Endothelial cell of umbilical vein (primary cell): ENCODE results near the gene MAS1L. TPM values are rescaled to one million over a fixed set of nuclear protein-coding genes. Genes with fewer than 3 reads are reported as not detected.

Source experiments
- BruUV-seq: library from RNA; stranded (reverse); fragments of 400-500 nt; replicated peaks from 2 replicates; lab custom pipeline; 2021; lab: Mats Ljungman, UMichigan
- CTCF ChIA-PET: fragments of 300-600, 350-600 bp; sonication (Branson Sonifier 250); formaldehyde crosslinking; loops from one replicate; lab custom pipeline; 2021; ENCODE audit warnings: antibody characterized with exemption, inconsistent platforms; lab: Charles Lee
- POLR2A ChIA-PET: fragments of 300-600, 350-600 bp; sonication (Branson Sonifier 250); formaldehyde crosslinking; loops from one replicate; lab custom pipeline; 2021; ENCODE audit warnings: antibody characterized with exemption, inconsistent platforms; lab: Charles Lee
- DNase-seq: peaks from one replicate; pipeline ENCODE4 v3.0.0-alpha.2; 2011; ENCODE audit warnings: low read depth, low spot score
- FAIRE-seq: peaks from 2 replicates; lab custom pipeline; 2011; peaks lifted over from hg19 to GRCh38; lab: Jason Lieb, UNC
- H2AFZ ChIP-seq: 2 replicates; pipeline ENCODE4 v1.6.0; 2012; ENCODE audit warnings: low read depth, low read length, control low read depth, inconsistent platforms
- H3K27ac ChIP-seq: 2 replicates; pipeline ENCODE4 v1.5.1; 2011; ENCODE audit warnings: low read depth, mild to moderate bottlenecking, control low read depth, low read length, moderate library complexity; ENCODE audit not compliant: insufficient read depth
- H3K27me3 ChIP-seq, 2 experiments: 2 replicates each; pipeline versions ENCODE4 v1.6.0 to v1.6.1; 2011; ENCODE audit warnings: low read length in 2 of 2, mixed read lengths in 1 of 2; ENCODE audit not compliant: control insufficient read depth in 2 of 2, insufficient read depth in 2 of 2
- H3K36me3 ChIP-seq, 2 experiments: 2 replicates in 1 of 2; 3 replicates in 1 of 2; pipeline ENCODE4 v1.5.1; 2011; ENCODE audit warnings: low read length in 2 of 2, mild to moderate bottlenecking in 1 of 2, moderate library complexity in 1 of 2; ENCODE audit not compliant: control insufficient read depth in 2 of 2, insufficient read depth in 2 of 2; ENCODE audit errors: extremely low read depth in 1 of 2
- H3K4me1 ChIP-seq: 3 replicates; pipeline ENCODE4 v1.5.1; 2011; ENCODE audit warnings: mild to moderate bottlenecking, low read length; ENCODE audit not compliant: control insufficient read depth, insufficient read depth; ENCODE audit errors: extremely low read depth
- H3K4me2 ChIP-seq: 2 replicates; pipeline ENCODE4 v1.6.1; 2011; ENCODE audit warnings: low read length, control low read depth, mixed read lengths; ENCODE audit not compliant: insufficient read depth
- H3K4me3 ChIP-seq, 3 experiments: fragments of 200-600 bp in 1 of 3; sonication (generic), shearing (Covaris generic) in 1 of 3; replicated peaks in 1 of 3; 2 replicates each; pipeline ENCODE4 v1.5.1; 2011 to 2016; ENCODE audit warnings: control low read depth in 3 of 3, low read length in 3 of 3, mild to moderate bottlenecking in 2 of 3, inconsistent platforms in 1 of 3, low read depth in 1 of 3, moderate library complexity in 1 of 3; ENCODE audit not compliant: insufficient read depth in 1 of 3
- H3K79me2 ChIP-seq: 2 replicates; pipeline ENCODE4 v1.6.0; 2012; ENCODE audit warnings: low read length, inconsistent platforms; ENCODE audit not compliant: control insufficient read depth, insufficient read depth
- H3K9ac ChIP-seq: replicated peaks from 2 replicates; pipeline ENCODE3; 2011; ENCODE audit warnings: low read length, control low read depth; ENCODE audit not compliant: insufficient read depth; ENCODE audit errors: extremely low read depth
- H3K9me1 ChIP-seq: replicated peaks from 3 replicates; pipeline ENCODE4 v1.6.0; 2011; ENCODE audit warnings: mild to moderate bottlenecking, low read length; ENCODE audit not compliant: control insufficient read depth, insufficient read depth; ENCODE audit errors: extremely low read depth
- H3K9me3 ChIP-seq: replicated peaks from 2 replicates; pipeline ENCODE4 v1.5.1; 2012; ENCODE audit warnings: low read length, inconsistent platforms; ENCODE audit not compliant: control insufficient read depth, insufficient read depth
- H4K20me1 ChIP-seq: replicated peaks from 2 replicates; pipeline ENCODE3; 2011; ENCODE audit warnings: mild to moderate bottlenecking, low read length; ENCODE audit not compliant: control insufficient read depth, insufficient read depth; ENCODE audit errors: extremely low read depth
- FOS ChIP-seq: IDR thresholded peaks from 2 replicates; pipeline ENCODE4 v1.6.1; 2011; ENCODE audit warnings: mild to moderate bottlenecking, low read length, moderate library complexity, borderline replicate concordance; ENCODE audit not compliant: insufficient read depth
- GATA2 ChIP-seq: IDR thresholded peaks from 2 replicates; pipeline ENCODE4 v1.7.0; 2011; ENCODE audit warnings: low read depth, mild to moderate bottlenecking, moderate library complexity, mixed read lengths, low read length; ENCODE audit not compliant: insufficient read length, insufficient read depth
- MAX ChIP-seq: IDR thresholded peaks from 2 replicates; pipeline ENCODE4 v1.6.1; 2011; ENCODE audit not compliant: insufficient read depth, insufficient read length
- MYC ChIP-seq: IDR thresholded peaks from one replicate; pipeline ENCODE4 v1.6.1; 2011; ENCODE audit warnings: mild to moderate bottlenecking, low read depth, low read length
- POLR2AphosphoS5 ChIP-seq: IDR thresholded peaks from 2 replicates; pipeline ENCODE4 v1.6.1; 2012; ENCODE audit warnings: low read depth, mild to moderate bottlenecking, control low read depth, low read length, moderate library complexity; ENCODE audit not compliant: insufficient read depth
- dilution Hi-C: fragments of 300-500 bp; cut with MboI; formaldehyde crosslinking; loops from one replicate; pipeline ENCODE4 v1.15.0; 2019; ENCODE audit warnings: low sequenced_read_pairs; ENCODE audit not compliant: extremely low pct_ligation_motif_present
- intact Hi-C: fragments of 100-400 bp; cut with micrococcal nuclease; formaldehyde crosslinking; loops from one replicate; pipeline ENCODE4 v1.10.0; 2022
- polyA plus RNA-seq, 4 experiments: library from polyadenylated mRNA; depleted of rRNA in 3 of 4; stranded (reverse) in 3 of 4; unstranded in 1 of 4; fragments of >200 nt; gene quantifications; 2 replicates each; pipeline versions ENCODE4 v1.2.1 to v1.2.3, GENCODE V29; 2011 to 2012; ENCODE audit warnings: missing spikeins in 1 of 4
- total RNA-seq: library from RNA; stranded (reverse); gene quantifications from 2 replicates; pipeline ENCODE4 v1.2.3, GENCODE V29; 2021

The MAS1L gene
- total and polyA plus RNA-seq, 2 donors (not counting 3 experiments of a cell fraction or from before 2014, with no cell fraction given) = not detected

- POLR2A ChIA-PET = no interaction called here
- FAIRE-seq (no peak), DNase-seq (no peak)
- H3K79me2 ChIP-seq = no peaks in the 10 kb centered on the region
- CTCF ChIA-PET = no interaction called here
- H3K9ac ChIP-seq = no peak within 1 kb of the TSS
- H4K20me1 ChIP-seq = no peaks in the 10 kb centered on the region
- no peaks in the 10 kb centered on the region for H3K36me3 ChIP-seq
- H3K9me1 ChIP-seq = no peaks in the 10 kb centered on the region
- intact Hi-C loops (no loop called here), dilution Hi-C loops (no loop called here)
- H3K4me3 ChIP-seq = no peak within 1 kb of the TSS
- no TSS peak for BruUV-seq
- H2AFZ ChIP-seq = no peak within 1 kb of the TSS
- H3K4me1 ChIP-seq = no peaks in the 10 kb centered on the region
- H3K9me3 ChIP-seq = no peaks in the 10 kb centered on the region
- no peak within 1 kb of the TSS for H3K27ac ChIP-seq
- no peaks in the 10 kb centered on the region for H3K27me3 ChIP-seq
- TF ChIP-seq MAX = no peak
- no peak for TF ChIP-seq POLR2AphosphoS5
- H3K4me2 ChIP-seq = no peak within 1 kb of the TSS
These were observed 30.8 kb downstream of the MAS1L start, which contains the start of the genes OR11A1 and OR2H1 for GRCh38 chr6:29456971-29457370. Gene OR11A1, minus strand, starts transcription at chr6:29457071. Its CDS starts 29,430 bp downstream, at chr6:29427641. Gene OR2H1, plus strand, starts transcription at chr6:29457155. Its CDS starts 4,615 bp downstream, at chr6:29461770.

DNA sequence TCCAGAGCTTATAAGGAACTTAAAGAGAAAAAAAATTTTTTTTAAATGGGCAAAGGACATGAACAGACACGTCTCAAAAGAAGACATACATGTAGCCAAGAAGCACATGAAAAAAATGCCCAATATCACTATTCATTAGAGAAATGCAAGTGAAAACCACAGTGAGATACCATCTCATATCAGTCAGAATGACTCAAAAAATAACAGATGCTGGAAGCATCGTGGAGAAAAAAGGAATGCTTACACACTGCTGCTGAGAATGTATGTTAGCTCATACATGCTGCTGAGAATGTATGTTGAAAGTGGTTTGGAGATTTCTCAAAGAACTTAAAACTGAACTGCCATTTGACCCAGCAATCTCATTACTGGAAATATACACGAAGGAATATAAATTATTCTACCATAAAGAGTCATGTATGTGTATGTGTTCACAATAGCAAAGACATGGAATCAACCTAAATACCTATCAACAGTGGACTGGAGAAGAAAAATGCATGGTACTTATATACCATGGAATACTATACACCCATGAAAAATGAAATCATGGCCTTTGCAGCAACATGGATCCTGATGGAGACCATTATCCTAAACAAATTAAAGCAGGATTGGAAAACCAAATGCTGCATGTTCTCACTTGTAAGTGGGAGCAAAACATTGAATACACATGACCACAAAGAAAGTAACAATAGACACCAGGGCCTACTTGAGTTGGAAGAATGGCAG is 36.1 kb downstream of the MAS1L start:
- dilution Hi-C loops = no loop called here
- BruUV-seq = no TSS peak
- FAIRE-seq = no peak

More for the DNA sequence above, 36.1 kb downstream of the MAS1L start:
- POLR2A ChIA-PET = no interaction called here
- H4K20me1 ChIP-seq = no peaks in the 10 kb centered on the region
- no peaks in the 10 kb centered on the region for H3K9me3 ChIP-seq
- no peak overlapping the region for H2AFZ ChIP-seq
- H3K4me3 ChIP-seq = no peak overlapping the region
- no peak overlapping the region for H3K27ac ChIP-seq
- intact Hi-C loops = no loop called here
- CTCF ChIA-PET = no interaction called here
- no peaks in the 10 kb centered on the region for H3K36me3 ChIP-seq
- H3K79me2 ChIP-seq = no peaks in the 10 kb centered on the region
- H3K9ac ChIP-seq = no peak overlapping the region
- no peak for DNase-seq
- H3K27me3 ChIP-seq = no peaks in the 10 kb centered on the region
- no peaks in the 10 kb centered on the region for H3K4me1 ChIP-seq
- TF ChIP-seq FOS (no peak), MYC (no peak), GATA2 (no peak)
- no peak overlapping the region for H3K4me2 ChIP-seq
- no peaks in the 10 kb centered on the region for H3K9me1 ChIP-seq
